Brain microvascular endothelial cell (primary cell): ENCODE measurements around the gene GPANK1.

ENCODE experiments used
- DNase-seq: peaks from one replicate; pipeline ENCODE4 v3.0.0-alpha.2; 2020
- H3K27ac ChIP-seq: fragments of 250-450 bp; sonication (Bioruptor Pico); 2 replicates; pipeline ENCODE4 v1.5.1; 2020; ENCODE audit warnings: mild to moderate bottlenecking, moderate library complexity
- H3K27me3 ChIP-seq: fragments of 250-450 bp; sonication (Bioruptor Pico); replicated peaks from 2 replicates; pipeline ENCODE4 v1.5.1; 2020; ENCODE audit warnings: mild to moderate bottlenecking
- H3K36me3 ChIP-seq: fragments of 250-450 bp; sonication (Bioruptor Pico); replicated peaks from 2 replicates; pipeline ENCODE4 v1.5.1; 2020; ENCODE audit warnings: mild to moderate bottlenecking
- H3K4me3 ChIP-seq: 2 replicates; pipeline ENCODE4 v1.5.1; 2011; ENCODE audit warnings: low read depth, mild to moderate bottlenecking, control low read depth, low read length, moderate library complexity
- CTCF ChIP-seq: IDR thresholded peaks from 2 replicates; pipeline ENCODE4 v1.5.1; 2011; ENCODE audit warnings: low read depth, mild to moderate bottlenecking, moderate library complexity, low read length, control low read depth, inconsistent platforms; ENCODE audit errors: missing control alignments
- in situ Hi-C: cut with HindIII; loops from 2 replicates; pipeline ENCODE4 v1.10.0; 2017; ENCODE audit warnings: low sequenced_read_pairs, low pct_ligation_motif_present

Gene GPANK1

GRCh38 chr6:31690231-31691077, 25.7 kb upstream of the GPANK1 start:
- Histone ChIP-seq H3K27ac (no peak overlapping the region), H3K36me3 (peaks cover 73% of the 10 kb centered on the region), H3K27me3 (no peaks in the 10 kb centered on the region), H3K4me3 (no peak overlapping the region)
- in situ Hi-C loops: no loop called here
- TF ChIP-seq CTCF: no peak
- DNase-seq: no peak

DNA sequence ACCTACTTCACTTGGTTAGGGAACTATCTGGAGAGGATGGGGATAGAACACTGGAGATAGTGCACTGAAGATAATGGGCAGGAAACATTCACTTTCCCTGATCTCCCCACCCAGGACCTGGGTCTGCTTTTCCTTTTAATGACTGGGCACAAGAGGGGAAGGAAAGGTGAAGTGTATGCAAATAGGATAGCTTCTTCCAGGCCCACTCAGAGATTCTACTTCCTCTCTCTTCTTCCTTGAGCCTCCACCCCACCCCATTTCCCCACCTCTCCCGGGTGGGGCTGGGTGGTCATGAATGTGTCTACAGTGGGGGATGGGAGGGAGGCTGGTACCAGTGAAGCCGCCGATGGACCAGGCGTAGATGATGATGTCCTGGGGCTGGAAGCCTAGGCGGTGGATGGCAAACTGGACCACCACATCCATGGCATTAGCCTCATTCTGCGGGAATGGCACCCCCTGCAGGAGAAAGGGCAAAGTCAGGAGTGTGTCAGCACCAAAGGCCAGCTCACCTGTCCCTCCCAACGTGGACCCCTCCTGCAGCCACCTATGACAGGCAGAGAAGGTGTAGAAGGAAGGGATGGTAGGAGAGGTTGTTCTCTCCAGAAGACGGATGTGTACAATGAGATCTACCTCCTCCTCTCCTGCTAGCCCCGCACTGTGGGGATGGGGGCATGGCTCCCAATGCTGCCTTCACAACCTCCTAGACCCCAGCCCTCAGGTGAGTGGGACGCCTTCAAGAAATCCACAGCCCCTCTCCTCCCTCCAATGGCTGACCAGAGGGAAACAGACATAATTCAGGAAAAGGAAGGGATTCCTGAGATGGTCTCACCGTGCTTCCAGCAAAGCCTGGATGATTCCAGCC, 24.7 kb upstream of the GPANK1 start:
- H3K36me3 ChIP-seq: peaks cover 67% of the 10 kb centered on the region
- no peak for DNase-seq
- no peak overlapping the region for H3K4me3 ChIP-seq
- H3K27me3 ChIP-seq: no peaks in the 10 kb centered on the region
- H3K27ac ChIP-seq: no peak overlapping the region
- TF ChIP-seq CTCF: peak; percentile 69
- in situ Hi-C loops: no loop called here

DNA sequence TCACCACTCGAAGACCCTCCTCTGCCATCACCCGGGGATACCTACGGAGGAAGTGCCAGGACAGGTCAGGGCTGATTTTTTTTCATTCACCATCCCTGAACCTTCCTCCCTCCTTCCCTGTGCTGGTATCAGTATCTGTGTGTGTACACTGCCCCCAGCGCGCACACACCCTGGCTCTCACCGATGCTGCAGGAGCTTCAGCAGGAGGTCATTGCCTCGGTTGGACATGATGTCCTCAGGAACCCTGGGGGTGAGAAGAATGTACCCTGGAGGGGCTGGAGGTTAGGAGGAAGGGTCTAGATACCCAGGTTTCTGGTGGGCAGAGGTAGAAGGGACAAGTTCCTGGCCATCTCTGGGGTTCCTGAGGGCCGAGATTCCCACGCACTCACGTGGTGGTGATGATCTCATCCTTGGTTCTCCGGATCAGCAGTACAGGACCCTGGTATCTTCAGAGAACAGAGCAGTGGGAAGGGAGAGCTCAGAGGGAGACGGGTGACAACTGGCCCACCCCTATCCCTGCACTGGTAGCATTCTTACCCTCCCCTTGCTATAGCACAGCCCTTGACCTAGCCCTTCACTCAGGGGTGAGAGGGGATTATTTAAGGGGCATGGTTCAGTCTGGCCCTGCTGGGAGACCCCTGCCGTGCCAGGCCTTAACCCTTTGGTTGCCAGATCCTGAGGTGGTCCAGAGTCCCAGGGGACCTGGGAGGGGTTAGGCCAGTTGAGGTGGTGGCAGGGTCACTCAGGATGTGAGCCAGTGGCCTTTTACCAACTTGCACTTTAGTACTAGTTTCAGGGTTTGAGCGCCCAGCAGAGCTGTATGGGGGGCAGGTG, 23.3 kb upstream of the GPANK1 start:
- no peak overlapping the region for H3K4me3 ChIP-seq
- no peak overlapping the region for H3K27ac ChIP-seq
- in situ Hi-C loops: no loop called here
- H3K27me3 ChIP-seq: no peaks in the 10 kb centered on the region
- H3K36me3 ChIP-seq: peaks cover 60% of the 10 kb centered on the region
- no peak for TF ChIP-seq CTCF
- no peak for DNase-seq

- DNase-seq: no peak
- Histone ChIP-seq H3K36me3 (peaks cover 57% of the 10 kb centered on the region), H3K27me3 (no peaks in the 10 kb centered on the region), H3K27ac (no peak overlapping the region), H3K4me3 (no peak overlapping the region)
- in situ Hi-C loops: no loop called here
- no peak for TF ChIP-seq CTCF
Observed at GRCh38 chr6:31687321-31687720, 22.5 kb upstream of the GPANK1 start.

DNA sequence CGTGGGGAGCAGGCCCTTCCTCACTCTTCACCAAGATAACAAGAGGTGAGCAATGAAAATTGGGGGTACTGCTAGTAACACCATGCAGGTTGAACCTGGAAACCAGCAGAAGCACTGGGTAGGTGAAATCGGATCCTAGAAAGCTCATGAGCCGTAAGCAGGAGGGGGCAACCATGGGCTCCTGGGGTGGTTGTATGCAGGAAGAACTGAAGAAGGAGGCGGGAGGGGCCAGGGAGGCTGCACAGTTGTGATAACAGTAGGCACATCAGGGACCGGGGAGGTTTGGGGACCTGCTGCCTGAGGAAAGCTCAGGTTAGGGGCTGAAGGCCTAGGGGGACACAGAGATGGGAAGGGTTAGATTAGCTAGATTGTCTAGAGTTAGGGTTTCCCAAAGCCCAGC, 21.7 kb upstream of the GPANK1 start:
- Histone ChIP-seq H3K27ac (no peak overlapping the region), H3K36me3 (peaks cover 52% of the 10 kb centered on the region), H3K27me3 (no peaks in the 10 kb centered on the region), H3K4me3 (no peak overlapping the region)
- TF ChIP-seq CTCF: no peak
- in situ Hi-C loops: no loop called here
- DNase-seq: no peak
